D721Med (cell line): ENCODE data around the gene IFFO2.

Source experiments
- DNase-seq: peaks from one replicate; pipeline ENCODE4 v3.0.0; 2011; ENCODE audit warnings: low spot score; ENCODE audit not compliant: insufficient read length
- FAIRE-seq: peaks from 2 replicates; lab custom pipeline; 2011; peaks lifted over from hg19 to GRCh38; lab: Jason Lieb, UNC
- TF ChIP-seq, protein P1 (sequence below): IDR thresholded peaks from 2 replicates; pipeline ENCODE4 v1.5.1; 2012; ENCODE audit warnings: mild to moderate bottlenecking, control low read depth; ENCODE audit not compliant: insufficient read depth; ENCODE audit errors: missing control alignments

The IFFO2 gene

DNA sequence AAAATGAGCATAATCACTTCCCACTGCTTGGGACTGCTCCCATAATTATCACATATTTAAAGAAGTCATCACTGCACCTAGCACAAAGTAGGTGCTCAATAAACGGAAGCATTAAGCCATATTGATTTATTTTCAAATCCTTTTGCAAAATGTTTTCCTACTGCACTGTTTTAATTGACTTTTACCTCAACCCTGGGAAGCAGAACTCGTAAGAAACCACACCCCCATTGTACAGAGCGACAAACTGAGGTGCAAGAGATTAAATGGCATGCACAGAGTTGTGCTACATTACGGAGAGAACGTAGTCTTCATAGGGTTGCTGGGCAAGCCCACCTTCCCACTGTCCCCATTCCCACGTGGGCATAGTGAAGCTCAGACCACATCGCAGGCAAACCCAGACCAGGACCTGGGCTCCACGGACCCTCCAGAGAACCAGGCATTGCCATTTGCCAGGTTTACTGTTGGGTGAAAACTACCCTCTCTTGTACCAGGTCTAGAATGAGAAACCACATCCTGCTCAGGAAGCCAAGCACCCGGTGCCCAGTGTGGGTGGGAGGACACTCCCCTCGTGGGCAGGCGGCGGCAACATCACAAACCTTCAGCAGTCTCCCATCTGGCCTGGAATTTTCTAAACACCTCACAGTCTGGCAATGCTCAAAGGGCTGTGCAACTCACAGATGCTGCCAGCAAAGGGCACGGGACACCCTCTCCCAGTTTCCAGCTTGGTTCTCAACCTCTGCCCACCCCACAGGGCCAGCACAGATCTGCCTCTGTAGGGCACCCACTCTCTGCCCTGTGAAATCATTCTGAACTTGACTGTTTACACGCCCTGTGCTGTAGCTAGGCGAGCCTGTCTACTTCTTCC lies 8.2 kb downstream of the IFFO2 start:
- DNase-seq (no peak), FAIRE-seq (no peak)
- TF ChIP-seq, protein P1, sequence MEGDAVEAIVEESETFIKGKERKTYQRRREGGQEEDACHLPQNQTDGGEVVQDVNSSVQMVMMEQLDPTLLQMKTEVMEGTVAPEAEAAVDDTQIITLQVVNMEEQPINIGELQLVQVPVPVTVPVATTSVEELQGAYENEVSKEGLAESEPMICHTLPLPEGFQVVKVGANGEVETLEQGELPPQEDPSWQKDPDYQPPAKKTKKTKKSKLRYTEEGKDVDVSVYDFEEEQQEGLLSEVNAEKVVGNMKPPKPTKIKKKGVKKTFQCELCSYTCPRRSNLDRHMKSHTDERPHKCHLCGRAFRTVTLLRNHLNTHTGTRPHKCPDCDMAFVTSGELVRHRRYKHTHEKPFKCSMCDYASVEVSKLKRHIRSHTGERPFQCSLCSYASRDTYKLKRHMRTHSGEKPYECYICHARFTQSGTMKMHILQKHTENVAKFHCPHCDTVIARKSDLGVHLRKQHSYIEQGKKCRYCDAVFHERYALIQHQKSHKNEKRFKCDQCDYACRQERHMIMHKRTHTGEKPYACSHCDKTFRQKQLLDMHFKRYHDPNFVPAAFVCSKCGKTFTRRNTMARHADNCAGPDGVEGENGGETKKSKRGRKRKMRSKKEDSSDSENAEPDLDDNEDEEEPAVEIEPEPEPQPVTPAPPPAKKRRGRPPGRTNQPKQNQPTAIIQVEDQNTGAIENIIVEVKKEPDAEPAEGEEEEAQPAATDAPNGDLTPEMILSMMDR: no peak

DNA sequence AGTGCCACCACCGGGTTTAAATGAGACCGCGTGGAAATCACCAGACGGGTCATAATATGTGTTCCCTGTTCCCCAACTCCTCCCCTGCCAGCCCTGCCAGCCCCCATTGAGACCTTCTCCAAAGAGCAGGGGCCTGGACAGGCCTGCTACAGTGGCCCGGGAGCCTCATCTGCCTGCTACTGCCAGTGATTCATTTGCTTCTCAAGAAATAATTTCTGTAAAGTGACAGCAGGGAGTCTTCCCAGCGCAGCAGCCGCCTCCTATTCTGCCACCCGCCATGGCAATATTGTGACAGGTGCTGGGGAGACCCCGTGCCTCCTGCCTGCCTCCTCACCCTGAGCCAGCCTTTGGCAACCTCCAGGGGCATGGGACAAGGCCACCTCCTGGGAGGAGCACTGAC lies 8.9 kb downstream of the IFFO2 start:
- FAIRE-seq: no peak
- DNase-seq: no peak
- TF ChIP-seq, protein P1: no peak

DNA sequence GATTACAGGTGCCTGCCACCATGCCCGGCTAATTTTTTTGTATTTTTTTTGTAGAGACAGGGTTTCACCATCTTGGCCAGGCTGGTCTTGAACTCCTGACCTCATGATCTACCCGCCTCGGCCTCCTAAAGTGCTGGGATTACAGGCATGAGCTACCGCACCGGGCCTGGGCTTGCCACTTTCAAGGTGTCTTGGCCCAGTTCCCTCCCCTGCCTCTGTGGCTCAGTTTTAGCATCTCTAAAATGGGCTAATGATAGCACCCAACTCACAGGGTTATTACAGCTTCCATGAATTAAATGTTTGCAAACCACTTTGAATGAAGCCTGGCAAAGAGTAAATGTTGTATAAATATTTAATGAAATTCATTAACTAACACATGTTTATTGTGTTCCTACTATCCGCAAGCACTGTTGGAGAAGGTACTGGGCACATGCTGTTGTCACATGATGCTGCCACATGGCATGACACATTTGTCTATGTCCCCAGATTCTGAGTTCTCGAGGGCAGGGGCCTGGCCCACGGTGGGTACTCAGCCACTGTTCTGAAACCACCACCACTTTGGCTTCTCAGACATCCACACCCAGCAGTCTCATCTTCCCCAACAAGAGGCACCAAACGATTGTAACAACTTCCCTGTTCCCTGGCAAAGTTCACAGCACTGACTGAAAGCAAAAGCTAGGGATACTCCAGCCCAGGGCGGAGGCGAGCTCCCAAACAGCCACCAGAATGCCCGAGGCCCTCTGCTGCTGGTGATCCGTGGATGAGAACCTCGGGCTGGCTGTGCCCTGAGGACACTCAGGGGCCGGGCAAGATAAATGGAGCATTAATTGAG lies 9.7 kb downstream of the IFFO2 start:
- FAIRE-seq (no peak), DNase-seq (no peak)
- TF ChIP-seq, protein P1: no peak

DNA sequence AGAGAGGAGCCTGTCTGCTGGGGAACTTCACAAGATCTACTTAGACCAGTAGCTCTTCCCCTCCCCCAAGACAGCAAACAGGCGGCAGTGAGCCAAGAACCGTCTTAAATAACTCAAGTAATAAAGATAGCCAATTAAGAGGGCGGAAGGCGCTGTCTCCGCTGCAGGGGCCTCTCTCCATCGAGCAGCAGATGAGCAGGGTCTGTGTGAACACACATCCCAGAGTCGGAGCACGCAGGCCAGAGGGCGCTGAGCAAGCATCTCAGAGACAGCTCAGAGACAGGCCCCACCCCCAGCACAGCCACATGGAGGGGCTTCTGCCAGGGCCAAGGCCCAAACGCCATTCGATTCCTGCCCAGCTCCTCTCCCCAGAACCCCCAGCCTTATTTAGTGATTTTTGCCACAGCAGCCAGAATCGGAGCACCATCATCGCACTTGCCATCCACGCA lies 11.1 kb downstream of the IFFO2 start:
- TF ChIP-seq, protein P1: no peak
- DNase-seq (no peak), FAIRE-seq (no peak)

DNA sequence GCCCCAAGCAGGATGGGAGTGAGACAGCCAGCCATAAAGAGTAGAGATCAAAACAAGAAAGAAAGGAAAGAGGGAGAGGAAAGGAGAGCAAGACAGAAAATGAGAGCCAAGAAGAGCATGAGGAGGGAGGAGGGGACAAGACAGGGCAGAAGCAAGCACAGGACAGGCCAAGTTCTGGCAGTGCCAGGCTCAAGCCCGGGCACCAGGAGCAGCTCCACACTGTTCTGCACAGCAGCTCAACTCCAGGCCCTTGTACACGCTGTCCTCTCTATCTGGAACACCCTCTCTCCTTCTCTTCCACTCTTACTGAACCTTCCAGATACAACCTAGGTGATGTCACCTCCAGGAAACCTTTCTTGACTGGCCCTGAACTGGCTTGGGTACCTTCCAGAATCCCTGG lies 11.7 kb downstream of the IFFO2 start:
- DNase-seq: no peak
- TF ChIP-seq, protein P1: no peak
- FAIRE-seq: no peak

DNA sequence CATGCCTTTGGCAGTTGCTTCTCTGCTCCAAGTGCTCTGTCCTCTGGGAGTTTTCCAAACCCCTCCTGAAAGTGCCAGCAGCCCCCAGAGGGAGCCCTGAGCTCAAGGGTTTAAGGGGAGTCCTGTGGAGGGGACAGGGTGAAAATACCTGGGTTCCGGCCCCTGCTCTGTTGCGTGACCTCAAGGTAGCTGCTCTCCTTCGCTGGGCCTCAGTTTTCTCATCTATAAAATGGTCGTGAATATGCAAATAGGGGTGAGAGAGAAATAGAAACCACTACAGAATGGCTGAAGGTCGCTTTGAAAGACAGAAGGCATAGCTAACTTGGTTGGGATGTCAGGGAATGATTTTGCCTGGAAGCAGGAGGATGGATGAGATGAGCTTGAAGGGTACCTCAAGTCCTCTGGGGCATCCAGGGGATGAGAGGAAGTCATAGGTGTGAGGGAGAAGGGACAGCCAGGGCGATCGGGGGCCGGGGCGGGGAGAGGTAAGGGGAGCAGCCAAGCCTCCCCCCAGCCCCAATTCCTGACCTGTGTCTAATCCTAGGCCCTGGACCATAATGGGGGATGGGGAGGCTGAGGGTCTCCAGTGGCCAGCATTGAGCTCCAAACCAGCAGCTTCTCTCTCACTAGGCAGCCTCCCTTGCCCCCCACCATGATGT lies 12.4 kb downstream of the IFFO2 start:
- DNase-seq: no peak
- TF ChIP-seq, protein P1: no peak
- FAIRE-seq: no peak
